SK-N-MC (cell line): ENCODE results near the gene HM13.

Experiments used
- EZH2 ChIP-seq: fragments of 200-600 bp; sonication (generic); IDR thresholded peaks from one replicate; pipeline ENCODE4 v1.6.1; 2017; ENCODE audit warnings: antibody characterized with exemption
- POLR2AphosphoS5 ChIP-seq: IDR thresholded peaks from 2 replicates; pipeline ENCODE4 v1.6.1; 2012; ENCODE audit warnings: mild to moderate bottlenecking, low read depth, low read length, borderline replicate concordance

GRCh38 chr20:31536575-31536974, 22.3 kb downstream of the HM13 start:
- TF ChIP-seq EZH2 = no peak
- TF ChIP-seq POLR2AphosphoS5 = no peak
